HEK293 (cell line): Measurements from ENCODE around the gene TMEM205.

Experiments
- CTCF ChIA-PET: fragments of 350-600 bp; formaldehyde crosslinking; extraction: SDS; loops from one replicate; lab custom pipeline; 2021; ENCODE audit warnings: antibody characterized with exemption; lab: Yijun Ruan, JAX
- POLR2A ChIA-PET: fragments of 300-600 bp; formaldehyde crosslinking; extraction: SDS; loops from one replicate; lab custom pipeline; 2020; ENCODE audit warnings: antibody characterized with exemption, inconsistent platforms; lab: Yijun Ruan, JAX
- H3K27ac ChIP-seq: fragments of 200-500 bp; sonication (Bioruptor generic); 2 replicates; pipeline ENCODE4 v1.5.1; 2014; ENCODE audit warnings: low read depth, low read length, control low read depth, inconsistent platforms; ENCODE audit errors: extremely low read depth
- H3K36me3 ChIP-seq, 2 experiments: fragments of 200-500 bp in 1 of 2; sonication (Bioruptor generic) in 1 of 2; 1 replicate in 1 of 2; 2 replicates in 1 of 2; pipeline ENCODE4 v1.5.1; 2014 to 2017; ENCODE audit warnings: inconsistent platforms in 2 of 2, low read length in 2 of 2; ENCODE audit not compliant: control insufficient read depth in 2 of 2, insufficient read depth in 1 of 2
- H3K4me1 ChIP-seq: fragments of 200-500 bp; sonication (Bioruptor generic); 2 replicates; pipeline ENCODE4 v1.5.1; 2014; ENCODE audit warnings: mild to moderate bottlenecking, low read length, inconsistent platforms; ENCODE audit not compliant: control insufficient read depth, insufficient read depth
- H3K4me3 ChIP-seq: 2 replicates; pipeline ENCODE4 v1.5.1; 2011; ENCODE audit warnings: low read depth, mild to moderate bottlenecking, control low read depth, low read length, moderate library complexity
- H3K9me3 ChIP-seq: fragments of 200-500 bp; sonication (Bioruptor generic); 2 replicates; pipeline ENCODE4 v1.5.1; 2014; ENCODE audit warnings: low read depth, low read length, inconsistent platforms; ENCODE audit not compliant: control insufficient read depth, insufficient read depth
- BCL11A ChIP-seq: fragments of 450-650 bp; formaldehyde crosslinking; IDR thresholded peaks from 2 replicates; pipeline ENCODE4 v1.5.1; 2016; ENCODE audit warnings: low read depth, missing biosample characterization, missing genetic modification characterization
- BCL11B ChIP-seq: fragments of 450-650 bp; formaldehyde crosslinking; IDR thresholded peaks from 2 replicates; pipeline ENCODE4 v1.5.1; 2016; ENCODE audit warnings: low read depth, missing biosample characterization, missing genetic modification characterization
- GFI1B ChIP-seq: fragments of 450-650 bp; formaldehyde crosslinking; IDR thresholded peaks from 2 replicates; pipeline ENCODE4 v1.5.1; 2016; ENCODE audit warnings: missing biosample characterization, missing genetic modification characterization
- KLF1 ChIP-seq: fragments of 450-650 bp; formaldehyde crosslinking; IDR thresholded peaks from 2 replicates; pipeline ENCODE4 v1.5.1; 2016; ENCODE audit warnings: missing biosample characterization, missing genetic modification characterization
- KLF8 ChIP-seq: fragments of 450-650 bp; formaldehyde crosslinking; IDR thresholded peaks from 2 replicates; pipeline ENCODE4 v1.5.1; 2016; ENCODE audit warnings: missing biosample characterization, missing genetic modification characterization
- PRDM4 ChIP-seq: fragments of 450-650 bp; formaldehyde crosslinking; IDR thresholded peaks from 2 replicates; pipeline ENCODE4 v1.5.1; 2017; ENCODE audit warnings: missing biosample characterization, missing genetic modification characterization
- PRDM6 ChIP-seq: fragments of 450-650 bp; formaldehyde crosslinking; IDR thresholded peaks from 2 replicates; pipeline ENCODE4 v1.5.1; 2017; ENCODE audit warnings: missing biosample characterization, missing genetic modification characterization
- SP3 ChIP-seq: fragments of 450-650 bp; formaldehyde crosslinking; IDR thresholded peaks from 2 replicates; pipeline ENCODE4 v1.5.1; 2016; ENCODE audit warnings: missing biosample characterization, missing genetic modification characterization
- ZBTB26 ChIP-seq: fragments of 450-650 bp; formaldehyde crosslinking; optimal IDR thresholded peaks from 2 replicates; pipeline ENCODE3; 2016; ENCODE audit warnings: missing biosample characterization, mild to moderate bottlenecking, missing genetic modification characterization
- ZFP3 ChIP-seq: fragments of 450-650 bp; formaldehyde crosslinking; IDR thresholded peaks from 2 replicates; pipeline ENCODE4 v1.5.1; 2016; ENCODE audit warnings: low read depth, missing biosample characterization, missing genetic modification characterization
- ZFP69B ChIP-seq: fragments of 450-650 bp; formaldehyde crosslinking; IDR thresholded peaks from 2 replicates; pipeline ENCODE4 v1.5.1; 2016; ENCODE audit warnings: missing biosample characterization, missing genetic modification characterization
- ZIC2 ChIP-seq: fragments of 450-650 bp; formaldehyde crosslinking; IDR thresholded peaks from 2 replicates; pipeline ENCODE4 v1.5.1; 2016; ENCODE audit warnings: missing biosample characterization, missing genetic modification characterization
- ZNF146 ChIP-seq: fragments of 450-650 bp; formaldehyde crosslinking; IDR thresholded peaks from 2 replicates; pipeline ENCODE4 v1.5.1; 2016; ENCODE audit warnings: missing biosample characterization, missing genetic modification characterization
- ZNF174 ChIP-seq: fragments of 450-650 bp; formaldehyde crosslinking; IDR thresholded peaks from 2 replicates; pipeline ENCODE4 v1.5.0; 2017; ENCODE audit warnings: missing biosample characterization, mild to moderate bottlenecking, missing genetic modification characterization
- ZNF19 ChIP-seq: fragments of 450-650 bp; formaldehyde crosslinking; IDR thresholded peaks from 2 replicates; pipeline ENCODE4; 2016; ENCODE audit warnings: missing biosample characterization, missing genetic modification characterization, low read depth
- ZNF24 ChIP-seq: fragments of 450-650 bp; formaldehyde crosslinking; IDR thresholded peaks from 2 replicates; pipeline ENCODE4 v1.5.1; 2016; ENCODE audit warnings: missing biosample characterization, missing genetic modification characterization
- ZNF280D ChIP-seq: fragments of 450-650 bp; formaldehyde crosslinking; IDR thresholded peaks from 2 replicates; pipeline ENCODE4 v1.5.1; 2016; ENCODE audit warnings: missing biosample characterization, missing genetic modification characterization
- ZNF341 ChIP-seq: fragments of 450-650 bp; formaldehyde crosslinking; IDR thresholded peaks from 2 replicates; pipeline ENCODE4; 2016; ENCODE audit warnings: low read depth, missing biosample characterization, missing genetic modification characterization
- ZNF350 ChIP-seq: fragments of 450-650 bp; formaldehyde crosslinking; IDR thresholded peaks from 2 replicates; pipeline ENCODE4 v1.5.0; 2017; ENCODE audit warnings: missing biosample characterization, mild to moderate bottlenecking, missing genetic modification characterization
- ZNF366 ChIP-seq: fragments of 450-650 bp; formaldehyde crosslinking; conservative IDR thresholded peaks from 2 replicates; pipeline ENCODE4 v1.5.1; 2016; ENCODE audit warnings: missing biosample characterization, missing genetic modification characterization
- ZNF530 ChIP-seq: fragments of 450-650 bp; formaldehyde crosslinking; IDR thresholded peaks from 2 replicates; pipeline ENCODE4 v1.5.1; 2016; ENCODE audit warnings: low read depth, missing biosample characterization, missing genetic modification characterization
- ZNF548 ChIP-seq: fragments of 450-650 bp; formaldehyde crosslinking; IDR thresholded peaks from 2 replicates; pipeline ENCODE4 v1.5.1; 2016; ENCODE audit warnings: missing biosample characterization, missing genetic modification characterization
- ZNF600 ChIP-seq: fragments of 450-650 bp; formaldehyde crosslinking; IDR thresholded peaks from 2 replicates; pipeline ENCODE4 v1.5.1; 2016; ENCODE audit warnings: missing biosample characterization, missing genetic modification characterization
- ZNF654 ChIP-seq: fragments of 450-650 bp; formaldehyde crosslinking; IDR thresholded peaks from 2 replicates; pipeline ENCODE4 v1.5.1; 2016; ENCODE audit warnings: low read depth, missing biosample characterization, missing genetic modification characterization
- ZNF660 ChIP-seq: fragments of 450-650 bp; IDR thresholded peaks from 2 replicates; pipeline ENCODE4 v1.5.1; 2018; ENCODE audit warnings: missing biosample characterization, mild to moderate bottlenecking, missing genetic modification characterization
- ZNF785 ChIP-seq: fragments of 450-650 bp; formaldehyde crosslinking; IDR thresholded peaks from 2 replicates; pipeline ENCODE4 v1.5.1; 2016; ENCODE audit warnings: missing biosample characterization, missing genetic modification characterization
- ZSCAN30 ChIP-seq: fragments of 450-650 bp; IDR thresholded peaks from 2 replicates; pipeline ENCODE4 v1.5.1; 2018; ENCODE audit warnings: missing biosample characterization, mild to moderate bottlenecking, missing genetic modification characterization, moderate library complexity

The TMEM205 gene

GRCh38 chr19:11374433-11375142 is 28.5 kb upstream of the TMEM205 start, which contains the start of gene SWSAP1 (continued):
- TF ChIP-seq ZBTB26 (tag by site-specific recombination) (peak; percentile 41), BCL11B (tag by site-specific recombination) (no peak), ZNF24 (tag by site-specific recombination) (0 out of 2 replicates have a peak, but pooled peaks have one; percentile 13), ZNF548 (no peak), KLF8 (tag by site-specific recombination) (peak; percentile 82; the same call in 1 of the 2 replicates), ZNF350 (no peak), ZNF785 (tag by site-specific recombination) (no peak), PRDM6 (tag by site-specific recombination) (no peak), ZNF19 (tag by site-specific recombination) (no peak), ZNF366 (tag by site-specific recombination) (no peak), KLF1 (tag by site-specific recombination) (peak; percentile 63; the same call in 1 of the 2 replicates), PRDM4 (0 out of 2 replicates have a peak, but pooled peaks have one; percentile 33), ZNF341 (no peak; the same call in 1 of the 2 replicates), ZNF146 (no peak), ZNF654 (tag by site-specific recombination) (no peak), ZNF174 (no peak)

GRCh38 chr19:11373885-11374432 is 27.9 kb upstream of the TMEM205 start:
- peaks cover 0 to 23% of the 10 kb centered on the region in 2 experiments; a peak in 2 of 3 replicates for H3K36me3 ChIP-seq
- ChIA-PET POLR2A (interaction anchor here (0.7 to 2.3 kb wide), 19 partner anchors 10 to 284 kb away, joined by 3 to 36 read pairs (median 8); partner anchors contain the start of genes CCDC159, ELOF1, EPOR and ODAD3), CTCF (interaction anchor here (1.1 to 2.0 kb wide), 3 partner anchors 9 to 77 kb away, joined by 3 to 7 read pairs (median 3); no protein-coding TSS in a partner anchor)
- no peaks in the 10 kb centered on the region for H3K9me3 ChIP-seq
- H3K27ac ChIP-seq, result no peak overlapping the region
- H3K4me1 ChIP-seq, result peaks cover 4% of the 10 kb centered on the region; the same call in 1 of the 2 replicates
- peak overlapping the region; percentile 28 for H3K4me3 ChIP-seq
- no peak for TF ChIP-seq ZNF600 (tag by site-specific recombination)
- peak; percentile 45; the same call in 1 of the 2 replicates for TF ChIP-seq ZNF280D (tag by site-specific recombination)
- TF ChIP-seq GFI1B (tag by site-specific recombination), result no peak
- TF ChIP-seq ZIC2, result no peak
- peak; percentile 9 for TF ChIP-seq ZBTB26 (tag by site-specific recombination)
- no peak for TF ChIP-seq BCL11A
- no peak; the same call in 1 of the 2 replicates for TF ChIP-seq ZFP69B (tag by site-specific recombination)
- 0 out of 2 replicates have a peak, but pooled peaks have one; percentile 47 for TF ChIP-seq ZSCAN30 (tag by site-specific recombination)
- no peak for TF ChIP-seq ZFP3 (tag by site-specific recombination)
- no peak for TF ChIP-seq SP3 (tag by site-specific recombination)
- TF ChIP-seq ZNF660 (tag by site-specific recombination), result no peak
- TF ChIP-seq ZNF530 (tag by site-specific recombination), result no peak
